DOHH2 (cell line): ENCODE results near the gene VASH2.
"Not testable (repeated sequence)": the region's sequence is repeated elsewhere in the genome, so short reads cannot be mapped to it uniquely, and the experiment has no call there.

Experiments
- H3F3A ChIP-seq: fragments of 200-600 bp; sonication (generic), shearing (Covaris generic); 2 replicates; pipeline ENCODE4 v1.6.0; 2016; ENCODE audit warnings: antibody characterized with exemption, mild to moderate bottlenecking; ENCODE audit not compliant: control insufficient read depth, insufficient read depth
- H3K27ac ChIP-seq: fragments of 200-600 bp; sonication (generic); 2 replicates; pipeline ENCODE4 v1.5.1; 2014; ENCODE audit warnings: low read depth, mild to moderate bottlenecking, low read length, moderate library complexity
- H3K27me3 ChIP-seq: fragments of 200-600 bp; sonication (generic); 2 replicates; pipeline ENCODE4 v1.6.1; 2014; ENCODE audit warnings: mild to moderate bottlenecking, low read length, mixed read lengths; ENCODE audit not compliant: control insufficient read depth
- H3K36me3 ChIP-seq: fragments of 200-600 bp; sonication (generic); 2 replicates; pipeline ENCODE4 v1.6.1; 2014; ENCODE audit warnings: mild to moderate bottlenecking, low read length, moderate library complexity, mixed read lengths; ENCODE audit not compliant: control insufficient read depth
- H3K4me1 ChIP-seq: fragments of 200-600 bp; sonication (generic); 2 replicates; pipeline ENCODE4 v1.6.1; 2014; ENCODE audit warnings: mild to moderate bottlenecking, low read length, mixed read lengths; ENCODE audit not compliant: control insufficient read depth
- H3K4me2 ChIP-seq: fragments of 200-600 bp; sonication (generic); 2 replicates; pipeline ENCODE4 v1.6.0; 2014; ENCODE audit warnings: mild to moderate bottlenecking, low read length, moderate library complexity
- H3K4me3 ChIP-seq: fragments of 200-600 bp; sonication (generic); 2 replicates; pipeline ENCODE4 v1.5.1; 2014; ENCODE audit warnings: mild to moderate bottlenecking, low read length, mixed read lengths
- H3K79me2 ChIP-seq: fragments of 200-600 bp; sonication (generic); 2 replicates; pipeline ENCODE4 v1.6.1; 2014; ENCODE audit warnings: mild to moderate bottlenecking, low read length, mixed read lengths; ENCODE audit not compliant: control insufficient read depth
- H3K9me2 ChIP-seq: fragments of 200-600 bp; sonication (generic); replicated peaks from 2 replicates; pipeline ENCODE4 v1.6.1; 2014; ENCODE audit warnings: mild to moderate bottlenecking, low read length, mixed read lengths; ENCODE audit not compliant: control insufficient read depth
- H3K9me3 ChIP-seq: fragments of 200-600 bp; sonication (generic); 2 replicates; pipeline ENCODE4 v1.6.1; 2014; ENCODE audit warnings: antibody characterized with exemption, low read length, mixed read lengths; ENCODE audit not compliant: control insufficient read depth, insufficient read depth
- H4K20me1 ChIP-seq: fragments of 200-600 bp; sonication (generic); 2 replicates; pipeline ENCODE4 v1.6.0; 2014; ENCODE audit warnings: low read depth, mild to moderate bottlenecking, antibody characterized with exemption, low read length, moderate library complexity; ENCODE audit not compliant: control insufficient read depth, insufficient read depth
- EZH2phosphoT487 ChIP-seq: fragments of 200-600 bp; sonication (generic); IDR thresholded peaks from 2 replicates; pipeline ENCODE4 v1.6.1; 2017; ENCODE audit warnings: borderline replicate concordance, mild to moderate bottlenecking, antibody characterized with exemption, low read length, moderate library complexity, mixed read lengths
- TF ChIP-seq, protein P1 (sequence below): fragments of 200-600 bp; sonication (generic); IDR thresholded peaks from one replicate; pipeline ENCODE4 v1.5.1; 2014; ENCODE audit warnings: antibody characterized with exemption, mild to moderate bottlenecking, low read depth, low read length; ENCODE audit not compliant: poor library complexity, severe bottlenecking

Gene VASH2

GRCh38 chr1:212903664-212904063 lies 46.7 kb upstream of the VASH2 start:
- Histone ChIP-seq H3K79me2 (no peaks in the 10 kb centered on the region), H3F3A (peaks cover 5% of the 10 kb centered on the region; the same call in 1 of the 2 replicates), H3K27ac (no peak overlapping the region), H3K4me2 (no peak overlapping the region), H3K4me1 (no peaks in the 10 kb centered on the region), H3K4me3 (no peak overlapping the region), H4K20me1 (no peaks in the 10 kb centered on the region), H3K36me3 (peaks cover 15% of the 10 kb centered on the region), H3K9me2 (no peaks in the 10 kb centered on the region), H3K27me3 (no peaks in the 10 kb centered on the region), H3K9me3 (peaks cover 7% of the 10 kb centered on the region; the same call in 1 of the 2 replicates)
- TF ChIP-seq EZH2phosphoT487 = no peak
- TF ChIP-seq, protein P1, sequence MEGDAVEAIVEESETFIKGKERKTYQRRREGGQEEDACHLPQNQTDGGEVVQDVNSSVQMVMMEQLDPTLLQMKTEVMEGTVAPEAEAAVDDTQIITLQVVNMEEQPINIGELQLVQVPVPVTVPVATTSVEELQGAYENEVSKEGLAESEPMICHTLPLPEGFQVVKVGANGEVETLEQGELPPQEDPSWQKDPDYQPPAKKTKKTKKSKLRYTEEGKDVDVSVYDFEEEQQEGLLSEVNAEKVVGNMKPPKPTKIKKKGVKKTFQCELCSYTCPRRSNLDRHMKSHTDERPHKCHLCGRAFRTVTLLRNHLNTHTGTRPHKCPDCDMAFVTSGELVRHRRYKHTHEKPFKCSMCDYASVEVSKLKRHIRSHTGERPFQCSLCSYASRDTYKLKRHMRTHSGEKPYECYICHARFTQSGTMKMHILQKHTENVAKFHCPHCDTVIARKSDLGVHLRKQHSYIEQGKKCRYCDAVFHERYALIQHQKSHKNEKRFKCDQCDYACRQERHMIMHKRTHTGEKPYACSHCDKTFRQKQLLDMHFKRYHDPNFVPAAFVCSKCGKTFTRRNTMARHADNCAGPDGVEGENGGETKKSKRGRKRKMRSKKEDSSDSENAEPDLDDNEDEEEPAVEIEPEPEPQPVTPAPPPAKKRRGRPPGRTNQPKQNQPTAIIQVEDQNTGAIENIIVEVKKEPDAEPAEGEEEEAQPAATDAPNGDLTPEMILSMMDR = no peak

GRCh38 chr1:212908071-212908470 lies 42.3 kb upstream of the VASH2 start:
- H3K9me2 ChIP-seq, H3K27me3 ChIP-seq, H3K27ac ChIP-seq, H3K79me2 ChIP-seq, H3K4me1 ChIP-seq, H3F3A ChIP-seq, H3K9me3 ChIP-seq, H3K4me3 ChIP-seq, H4K20me1 ChIP-seq, H3K4me2 ChIP-seq, H3K36me3 ChIP-seq: not testable (repeated sequence)

GRCh38 chr1:212908971-212909370 lies 41.4 kb upstream of the VASH2 start:
- TF ChIP-seq, protein P1 = no peak
- no peak for TF ChIP-seq EZH2phosphoT487
- Histone ChIP-seq H4K20me1 (no peaks in the 10 kb centered on the region), H3K27ac (no peak overlapping the region), H3K9me3 (no peaks in the 10 kb centered on the region), H3F3A (no peaks in the 10 kb centered on the region), H3K79me2 (no peaks in the 10 kb centered on the region), H3K4me2 (no peak overlapping the region), H3K36me3 (no peaks in the 10 kb centered on the region), H3K9me2 (no peaks in the 10 kb centered on the region), H3K4me1 (no peaks in the 10 kb centered on the region), H3K4me3 (no peak overlapping the region), H3K27me3 (no peaks in the 10 kb centered on the region)

DNA sequence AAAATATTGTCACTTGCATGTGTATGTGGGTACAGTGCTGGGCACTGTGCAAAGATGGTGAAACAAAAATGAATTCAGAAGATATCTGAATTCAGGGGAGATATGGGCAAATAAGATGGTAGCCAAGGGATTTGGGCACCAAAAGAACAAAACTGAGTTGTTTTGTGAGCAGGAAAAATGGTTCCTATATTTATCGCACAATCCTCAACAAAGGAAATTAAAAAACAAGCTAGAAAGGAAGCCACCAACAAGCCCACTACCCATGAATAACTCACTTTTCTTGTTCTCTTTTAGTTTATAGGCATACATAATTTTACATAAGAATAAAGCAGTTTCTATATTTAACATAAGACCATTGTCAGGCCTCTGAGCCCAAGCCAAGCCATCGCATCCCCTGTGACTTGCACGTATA lies 40.7 kb upstream of the VASH2 start:
- no peaks in the 10 kb centered on the region for H3K79me2 ChIP-seq
- H3K4me1 ChIP-seq = no peaks in the 10 kb centered on the region
- no peak for TF ChIP-seq EZH2phosphoT487
- TF ChIP-seq, protein P1 = no peak
- no peak overlapping the region for H3K27ac ChIP-seq
- no peak overlapping the region for H3K4me3 ChIP-seq
- no peaks in the 10 kb centered on the region for H3K36me3 ChIP-seq
- no peaks in the 10 kb centered on the region for H3K9me2 ChIP-seq
- H3F3A ChIP-seq = no peaks in the 10 kb centered on the region
- H3K4me2 ChIP-seq = no peak overlapping the region
- H4K20me1 ChIP-seq = no peaks in the 10 kb centered on the region
- H3K27me3 ChIP-seq = no peaks in the 10 kb centered on the region
- no peaks in the 10 kb centered on the region for H3K9me3 ChIP-seq

- not testable (repeated sequence) for H3K4me3 ChIP-seq, H3K36me3 ChIP-seq, H3K27me3 ChIP-seq, H3K4me2 ChIP-seq, H3K9me2 ChIP-seq, H4K20me1 ChIP-seq, H3K27ac ChIP-seq, H3K79me2 ChIP-seq, H3F3A ChIP-seq, H3K9me3 ChIP-seq, H3K4me1 ChIP-seq
Observed at GRCh38 chr1:212910213-212910612, 40.1 kb upstream of the VASH2 start.

DNA sequence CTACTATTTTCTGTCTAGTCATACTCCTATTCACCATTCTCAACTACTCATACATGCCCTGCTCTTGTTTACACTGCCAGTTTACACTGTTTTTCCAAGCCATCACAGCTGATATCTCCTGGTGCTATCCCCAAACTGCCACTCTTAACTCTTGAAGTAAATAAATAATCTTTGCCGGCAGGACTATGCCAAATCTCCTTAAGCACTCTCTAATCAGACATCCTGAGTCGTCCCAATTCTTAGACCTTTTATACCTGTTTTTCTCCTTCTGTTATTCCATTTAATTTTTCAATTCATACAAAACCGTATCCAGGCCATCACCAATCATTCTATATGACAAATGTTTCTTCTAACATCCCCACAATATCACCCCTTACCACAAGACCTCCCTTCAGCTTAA lies 36.7 kb upstream of the VASH2 start:
- not testable (repeated sequence) for H3K4me2 ChIP-seq, H3K27ac ChIP-seq, H3K79me2 ChIP-seq, H3K9me2 ChIP-seq, H3K4me1 ChIP-seq, H3K4me3 ChIP-seq, H3K9me3 ChIP-seq, H4K20me1 ChIP-seq, H3F3A ChIP-seq, H3K36me3 ChIP-seq
- peaks cover 15% of the 10 kb centered on the region for H3K27me3 ChIP-seq
